Myocyte (in vitro differentiated cells): ENCODE results near the gene UBE2S. TPM values are rescaled to one million over a fixed set of nuclear protein-coding genes. Genes with fewer than 3 reads are reported as not detected.
"Not testable (repeated sequence)": the region's sequence is repeated elsewhere in the genome, so short reads cannot be mapped to it uniquely, and the experiment has no call there.

ENCODE experiments used
- DNase-seq: peaks from one replicate; pipeline ENCODE4 v3.0.0-alpha.2; 2012; ENCODE audit warnings: low read depth
- total RNA-seq: library from RNA; depleted of rRNA; stranded (reverse); fragments of >200 nt; gene quantifications from 2 replicates; pipeline ENCODE4 v1.2.3, GENCODE V29; 2014

Gene UBE2S
- total RNA-seq, 1 donor from 2014 or later = 54.9 TPM

DNA sequence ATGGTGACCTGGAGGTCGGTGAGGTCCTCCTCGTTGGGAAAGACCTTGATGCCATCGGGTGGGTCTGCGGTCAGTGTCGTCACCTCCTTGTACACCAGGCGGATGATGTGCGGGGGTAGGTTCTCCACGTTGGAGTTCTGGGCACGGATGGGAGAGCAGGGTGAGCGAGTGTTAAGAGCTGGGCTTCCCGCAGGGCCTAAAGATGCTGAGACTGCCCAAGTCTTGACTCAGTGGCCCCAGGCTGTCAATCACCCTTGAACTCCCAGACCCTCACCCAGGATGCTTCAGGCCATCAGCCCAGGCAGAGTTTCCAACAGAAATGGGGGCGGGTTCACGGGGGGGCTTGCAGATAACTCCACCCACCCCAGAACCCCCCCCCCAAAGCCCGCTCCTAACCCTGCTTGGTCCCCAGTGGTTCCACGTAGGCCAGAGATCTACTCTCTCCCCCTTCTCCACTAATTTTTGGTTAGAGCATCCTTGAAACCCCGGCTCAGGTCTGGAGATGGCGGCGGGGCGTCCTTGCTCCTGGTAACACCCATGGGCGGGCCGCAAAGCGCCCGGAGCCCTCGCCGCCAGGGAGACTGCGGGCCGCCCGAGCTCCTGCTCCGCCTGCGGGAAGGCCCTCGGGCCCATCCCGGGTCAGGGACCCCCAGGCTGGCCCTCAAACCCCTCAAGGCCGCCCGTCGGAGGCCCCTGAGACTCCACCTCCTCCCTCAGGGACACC lies 600 bp downstream of the UBE2S start:
- DNase-seq = peak; percentile 30

DNA sequence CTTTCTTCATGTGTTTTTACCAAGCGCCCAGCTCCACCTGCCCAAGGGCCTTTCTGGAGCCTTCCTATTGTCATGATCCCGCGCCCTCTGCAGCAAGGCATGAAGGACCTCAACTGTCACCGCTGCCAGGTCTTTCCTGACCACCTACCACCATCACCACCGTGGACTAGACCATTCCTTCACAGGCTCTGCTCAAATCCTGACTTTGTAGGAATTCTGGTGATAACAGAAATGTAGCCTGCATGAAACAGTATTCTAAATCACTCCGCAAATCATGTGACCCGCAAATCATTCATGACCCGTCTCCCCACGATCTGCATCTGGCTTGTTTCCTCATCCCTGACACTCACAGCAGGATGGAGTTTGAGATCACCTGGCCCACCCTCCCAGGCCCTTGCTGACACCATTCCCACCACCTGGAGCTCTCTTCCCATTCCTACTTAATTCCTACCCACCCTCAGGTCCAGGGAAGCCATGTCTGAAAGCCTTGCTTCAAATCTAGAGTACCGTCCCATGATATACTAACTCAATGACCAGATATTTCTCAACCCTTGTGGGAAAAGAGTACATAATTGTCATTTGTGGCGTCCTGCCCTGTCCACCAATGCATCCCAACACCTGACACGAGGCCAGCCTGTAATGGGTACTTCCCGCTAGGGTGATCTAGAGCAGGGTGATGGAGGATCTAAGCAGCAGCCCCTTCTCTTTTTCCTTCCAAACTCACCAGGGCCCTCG lies 1.3 kb downstream of the UBE2S start:
- no peak for DNase-seq

DNA sequence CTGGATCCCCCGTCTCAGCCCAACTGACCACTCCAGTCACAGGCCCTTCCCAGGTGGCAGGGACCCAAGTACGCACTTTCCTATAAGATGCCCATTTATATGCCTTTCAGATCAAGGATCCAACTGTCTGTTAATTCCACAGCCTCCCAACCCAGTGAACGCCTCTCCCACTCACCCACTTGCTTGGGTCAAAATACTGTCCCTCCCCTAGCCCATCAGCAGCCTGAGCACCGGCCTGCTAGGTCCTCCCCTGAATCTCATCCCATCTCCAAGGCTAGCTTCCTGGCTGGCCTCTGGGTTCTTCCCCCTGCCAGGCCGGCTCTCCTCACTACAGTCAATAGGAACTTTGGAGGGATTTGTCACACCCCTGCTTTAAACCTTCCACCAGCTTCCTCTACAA lies 1.9 kb downstream of the UBE2S start:
- no peak for DNase-seq

DNA sequence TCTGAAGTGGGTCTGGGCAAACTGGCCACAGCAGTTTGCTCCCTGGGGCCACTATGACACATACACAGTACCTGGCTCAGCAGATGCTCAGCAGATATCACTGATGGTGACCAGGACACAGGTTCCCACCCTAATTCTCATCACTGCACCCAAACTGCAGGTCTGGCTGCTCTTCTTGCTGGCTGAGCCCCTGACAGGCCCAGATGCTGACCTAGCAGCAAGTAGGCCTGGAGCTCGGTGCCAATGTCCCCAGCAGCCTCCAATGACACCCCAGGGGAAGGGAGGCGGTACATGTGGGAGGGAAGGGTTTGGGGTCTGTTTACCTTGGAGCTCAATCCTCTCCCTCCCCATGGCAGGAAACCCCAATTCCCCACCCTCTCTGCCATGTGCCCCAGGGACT lies 5.1 kb downstream of the UBE2S start:
- DNase-seq = no peak

DNA sequence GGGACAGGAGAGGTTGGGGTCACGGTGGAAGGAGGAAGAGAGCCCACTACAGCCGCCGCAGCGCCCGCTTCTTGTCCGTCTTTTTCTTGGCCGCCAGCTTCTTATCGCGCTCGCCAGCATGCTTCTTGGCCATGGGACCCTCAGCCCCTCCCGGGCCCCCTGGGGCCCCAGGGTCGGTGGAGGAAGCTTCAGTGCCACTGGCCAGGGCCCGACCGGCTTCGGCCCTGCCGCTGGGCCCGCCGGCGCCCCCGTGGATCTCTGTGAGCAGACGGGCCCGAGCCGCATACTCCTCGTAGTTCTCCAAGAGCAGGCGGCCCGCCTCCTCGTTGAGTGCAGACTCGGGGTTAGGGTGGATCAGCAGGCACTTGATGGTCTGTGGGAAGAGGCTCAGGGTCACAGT lies 6.2 kb downstream of the UBE2S start:
- DNase-seq = not testable (repeated sequence)

DNA sequence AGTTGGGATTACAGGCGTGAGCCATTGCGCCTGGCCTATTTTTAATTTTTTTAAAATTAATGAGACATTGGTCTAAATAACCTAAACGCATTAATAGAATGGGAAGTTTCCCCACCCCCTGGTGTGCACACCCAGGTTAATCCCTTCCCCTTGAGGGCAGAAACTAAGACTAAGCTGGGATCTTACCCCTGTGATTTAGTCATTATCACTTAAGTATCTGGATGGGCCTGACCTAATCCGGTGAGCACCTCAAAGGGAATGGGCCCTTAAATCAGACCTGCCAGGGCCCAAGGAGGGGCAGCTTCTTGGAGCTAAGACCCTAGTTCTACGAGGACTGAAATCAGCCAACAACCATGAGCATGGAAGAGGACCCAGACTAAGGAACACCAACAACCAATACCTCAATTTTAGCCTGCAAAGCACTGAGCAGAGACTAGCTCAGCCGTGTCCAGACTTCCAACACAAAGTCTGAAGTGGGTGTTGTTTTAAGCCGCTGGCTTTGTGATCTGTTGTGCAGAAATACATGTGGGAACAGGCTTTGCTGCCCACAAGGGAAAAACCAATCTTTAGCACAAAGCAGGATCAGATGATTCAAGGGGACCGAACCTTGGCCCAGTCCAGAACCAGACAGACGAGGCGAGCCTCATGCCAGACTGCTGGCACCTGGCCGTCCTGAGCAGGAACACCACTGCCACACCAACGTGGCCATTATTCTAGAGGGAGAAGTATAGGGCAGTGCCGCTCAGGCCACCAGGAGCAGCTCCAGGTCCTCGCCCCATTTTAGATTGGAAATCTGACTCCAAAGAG lies 7.1 kb downstream of the UBE2S start:
- DNase-seq = no peak

DNA sequence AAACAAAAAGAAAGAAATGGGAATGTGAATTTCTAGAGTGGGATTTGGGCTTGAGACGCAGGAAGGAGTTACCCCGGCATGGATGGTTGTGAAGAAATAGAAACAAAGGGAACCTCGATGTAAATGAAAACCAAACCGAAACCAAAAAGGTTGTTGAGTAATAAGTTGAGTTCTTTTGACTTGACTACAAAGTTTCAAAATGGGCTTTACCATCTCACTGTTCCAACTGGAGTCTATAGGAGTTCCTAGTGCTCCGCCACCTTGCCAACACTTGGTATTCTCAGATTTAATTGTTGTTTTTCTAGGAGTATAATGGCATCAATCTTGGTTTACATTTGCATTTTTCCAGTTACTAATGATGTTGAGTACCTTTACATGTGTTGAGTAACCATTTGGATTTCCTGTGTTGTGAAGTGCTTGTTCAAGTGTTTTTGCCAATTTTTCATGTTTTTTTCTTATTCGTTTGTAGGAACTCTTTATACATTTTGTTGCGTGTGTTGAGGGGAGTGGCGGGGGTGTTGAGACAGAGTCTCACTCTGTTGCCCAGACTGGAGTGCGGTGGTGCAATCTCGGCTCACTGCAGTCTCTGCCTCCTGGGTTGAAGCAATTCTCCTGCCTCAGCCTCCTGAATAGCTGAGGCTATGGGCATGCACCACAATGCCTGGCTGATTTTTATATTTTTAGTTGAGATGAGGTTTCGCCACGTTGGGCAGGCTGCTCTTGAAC lies 9.2 kb downstream of the UBE2S start:
- DNase-seq = no peak

DNA sequence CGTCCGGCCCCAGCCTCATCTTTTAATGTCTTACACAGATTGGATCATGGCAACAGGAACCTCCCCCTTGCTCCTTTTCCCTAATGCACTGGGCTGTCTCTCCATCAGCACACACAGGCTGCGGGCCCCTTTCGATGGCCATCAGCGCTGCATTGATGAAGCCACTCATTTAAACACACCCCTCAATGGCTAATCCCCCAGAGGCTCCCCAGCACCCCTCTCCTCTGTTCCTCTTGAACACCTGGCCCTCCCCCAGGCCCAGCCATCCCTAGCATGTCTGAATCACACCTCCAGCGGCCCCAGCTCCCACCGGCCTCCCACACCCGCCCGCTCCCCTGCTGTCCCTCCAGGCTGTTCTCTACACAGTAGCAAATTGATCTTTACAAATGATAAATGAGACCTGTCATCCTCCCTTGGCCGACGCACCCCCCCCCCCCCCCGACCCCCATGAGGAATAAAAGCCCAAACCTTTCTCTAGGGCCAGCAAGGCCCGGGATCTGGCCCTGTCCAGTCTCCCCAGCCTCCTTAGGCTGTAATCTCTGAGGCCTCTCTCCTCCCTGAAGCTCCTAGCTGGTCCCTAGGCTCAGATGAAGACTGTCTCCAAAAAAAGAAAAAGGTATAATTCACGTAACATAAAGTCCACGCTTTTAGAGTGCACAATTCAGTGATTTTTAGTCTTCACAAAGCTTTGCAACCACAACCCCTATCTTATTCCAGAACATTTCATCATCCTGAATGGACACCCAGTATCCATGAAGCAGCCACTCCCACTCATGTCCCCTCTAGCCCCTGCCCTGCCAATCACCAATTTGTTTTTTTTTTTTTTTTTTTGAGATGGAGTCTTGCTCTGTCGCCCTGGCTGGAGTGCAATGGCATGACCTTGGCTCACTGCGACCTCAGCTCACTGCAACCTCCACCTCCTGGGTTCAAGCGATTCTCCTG lies 14.5 kb downstream of the UBE2S start:
- no peak for DNase-seq

DNA sequence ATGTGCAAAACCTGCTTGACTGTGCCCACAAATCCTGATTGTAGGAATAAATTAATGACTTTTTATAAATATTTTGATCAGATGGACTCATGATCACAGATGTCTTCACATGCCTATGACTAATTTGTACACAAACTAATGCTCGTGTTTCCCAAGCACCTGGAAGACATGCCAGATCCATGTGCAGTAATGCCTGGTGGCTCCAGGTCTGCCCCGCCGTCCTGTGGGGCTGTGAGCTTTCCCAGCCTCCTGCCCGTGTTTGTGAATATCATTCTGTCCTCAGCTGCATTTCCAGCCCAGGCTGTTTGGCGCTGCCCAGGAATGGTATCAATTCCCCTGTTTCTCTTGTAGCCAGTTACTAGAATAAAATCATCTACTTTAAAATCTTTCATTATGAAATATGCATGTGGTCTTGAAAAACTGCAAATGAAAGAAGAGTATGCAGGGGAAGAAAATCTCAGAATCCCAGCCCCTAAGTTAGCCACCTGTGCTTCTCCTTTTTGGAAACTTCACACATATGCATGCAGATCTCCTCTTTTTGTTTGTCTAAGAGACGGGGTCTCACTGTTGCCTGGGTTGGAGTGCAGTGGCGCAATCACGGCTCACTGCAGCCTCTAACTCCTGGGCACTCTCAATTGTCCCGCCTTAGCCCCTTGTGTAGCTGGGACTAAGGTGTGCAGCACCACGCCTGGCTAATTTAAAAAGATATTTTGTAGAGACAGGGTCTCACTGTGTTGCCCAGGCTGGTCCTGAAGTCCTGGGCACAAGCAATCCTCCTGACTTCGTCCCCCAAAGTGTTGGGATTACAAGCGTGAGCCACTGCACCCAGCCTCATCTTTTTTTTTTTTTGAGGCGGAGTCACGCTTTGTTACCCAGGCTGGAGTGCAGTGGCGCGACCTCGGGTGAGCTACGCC lies 15.6 kb downstream of the UBE2S start:
- DNase-seq = no peak

DNA sequence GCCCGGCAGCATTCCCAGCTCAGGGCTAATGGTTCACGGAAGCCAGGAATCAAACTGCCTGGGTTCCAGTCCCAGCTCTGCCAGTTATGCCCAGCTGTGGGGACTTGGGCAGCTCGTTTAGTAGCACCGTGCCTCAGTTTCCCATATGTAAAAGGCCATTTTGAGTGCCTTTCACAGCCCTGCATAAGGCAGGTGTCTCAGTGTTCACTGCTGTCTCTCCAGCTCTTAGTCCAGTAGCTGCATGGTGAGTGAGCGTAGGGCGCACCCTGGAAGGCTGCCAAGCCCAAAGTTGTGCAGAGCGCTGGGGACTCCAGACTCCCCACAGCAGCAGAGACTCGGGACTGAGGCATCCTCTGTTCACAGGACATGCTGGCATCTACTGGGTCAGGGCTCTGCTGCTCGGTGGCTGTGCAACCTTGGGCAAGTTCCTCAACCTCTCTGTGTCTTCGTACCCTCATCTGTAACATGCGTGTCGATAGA lies 16.4 kb downstream of the UBE2S start:
- no peak for DNase-seq

DNA sequence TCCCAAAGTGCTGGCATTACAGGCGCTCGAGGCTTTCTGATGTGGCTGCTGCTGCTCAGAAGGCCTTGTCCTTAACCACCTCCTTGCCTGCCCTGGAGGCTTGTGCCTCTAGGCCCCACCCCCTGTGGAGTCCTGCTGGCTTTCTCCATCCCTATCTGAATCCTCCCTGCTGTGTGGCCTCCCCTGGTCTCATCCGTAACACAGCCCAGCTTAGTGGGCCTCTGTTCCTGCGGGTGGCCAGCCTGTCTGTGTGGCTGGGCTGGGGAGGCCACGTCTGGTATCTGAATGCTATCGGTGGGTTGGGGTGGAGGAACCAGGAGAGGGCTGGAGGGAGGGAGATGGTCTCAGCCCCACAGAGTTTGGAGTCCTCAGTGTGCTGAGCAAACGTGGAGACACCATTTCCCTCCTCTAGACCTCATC lies 17.1 kb downstream of the UBE2S start:
- no peak for DNase-seq

DNA sequence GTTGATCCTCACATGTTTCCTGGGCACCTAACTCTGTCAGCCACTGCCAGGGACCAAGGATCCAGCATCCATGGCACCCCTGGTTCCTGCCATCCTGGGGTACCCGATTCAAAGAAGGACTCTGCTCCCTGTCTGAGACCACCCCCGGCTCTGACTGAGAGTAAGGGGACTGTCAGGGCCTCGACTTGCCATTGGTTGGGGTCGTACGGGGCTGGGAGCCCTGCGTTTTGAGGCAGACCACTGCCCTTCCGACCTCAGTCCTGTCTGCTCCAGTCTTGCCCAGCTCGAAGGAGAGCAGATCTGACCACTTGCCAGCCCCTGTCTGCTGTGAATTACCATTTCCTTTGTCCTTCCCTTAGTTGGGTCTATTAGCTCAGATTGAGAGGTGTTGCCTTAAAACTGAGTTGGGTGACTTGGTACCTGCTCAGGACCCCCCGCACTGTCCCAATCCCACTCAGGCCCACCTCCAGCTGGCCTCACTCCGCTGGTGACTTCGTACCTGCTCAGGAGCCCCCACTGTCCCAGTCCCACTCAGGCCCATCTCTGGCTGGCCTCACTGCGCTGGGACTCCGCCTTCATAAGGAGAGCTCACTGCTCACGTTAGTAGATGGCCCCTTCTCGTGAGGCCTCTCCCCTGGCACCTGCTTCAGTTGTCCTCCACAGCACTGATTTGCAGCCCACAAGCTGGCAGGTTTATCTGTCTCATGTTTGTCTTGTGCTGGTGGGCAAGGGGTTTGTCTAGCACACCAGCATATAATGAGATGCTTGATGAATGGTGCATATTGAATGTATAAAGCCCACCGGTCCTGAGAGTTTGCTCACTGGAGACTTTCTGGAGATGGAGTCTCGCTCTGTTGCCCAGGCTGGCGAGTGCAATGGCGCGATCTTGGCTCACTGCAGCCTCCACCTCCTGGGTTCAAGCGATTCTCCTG lies 17.9 kb downstream of the UBE2S start:
- no peak for DNase-seq

DNA sequence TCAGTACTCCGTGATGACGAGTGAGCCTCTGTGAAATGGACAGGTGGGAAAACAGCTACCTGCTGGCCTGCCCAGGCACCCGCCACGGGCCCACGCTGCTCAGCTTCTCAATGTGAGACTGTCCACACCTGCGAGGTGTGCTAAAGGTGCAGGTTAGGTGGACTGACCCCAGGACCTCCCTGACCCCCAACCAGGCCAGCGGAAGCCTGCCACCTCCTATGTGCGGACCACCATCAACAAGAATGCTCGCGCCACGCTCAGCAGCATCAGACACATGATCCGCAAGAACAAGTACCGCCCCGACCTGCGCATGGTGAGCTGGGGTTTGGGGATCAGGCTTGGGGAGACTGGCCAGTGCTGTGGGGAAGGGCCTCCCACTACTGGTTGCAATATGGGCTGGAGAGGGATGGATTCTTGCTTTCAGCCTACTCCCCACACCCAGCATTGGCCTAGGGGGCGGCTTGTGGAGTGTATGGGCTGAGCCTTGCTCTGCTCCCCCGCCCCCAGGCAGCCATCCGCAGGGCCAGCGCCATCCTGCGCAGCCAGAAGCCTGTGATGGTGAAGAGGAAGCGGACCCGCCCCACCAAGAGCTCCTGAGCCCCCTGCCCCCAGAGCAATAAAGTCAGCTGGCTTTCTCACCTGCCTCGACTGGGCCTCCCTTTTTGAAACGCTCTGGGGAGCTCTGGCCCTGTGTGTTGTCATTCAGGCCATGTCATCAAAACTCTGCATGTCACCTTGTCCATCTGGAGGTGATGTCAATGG lies 19.7 kb downstream of the UBE2S start:
- no peak for DNase-seq

DNA sequence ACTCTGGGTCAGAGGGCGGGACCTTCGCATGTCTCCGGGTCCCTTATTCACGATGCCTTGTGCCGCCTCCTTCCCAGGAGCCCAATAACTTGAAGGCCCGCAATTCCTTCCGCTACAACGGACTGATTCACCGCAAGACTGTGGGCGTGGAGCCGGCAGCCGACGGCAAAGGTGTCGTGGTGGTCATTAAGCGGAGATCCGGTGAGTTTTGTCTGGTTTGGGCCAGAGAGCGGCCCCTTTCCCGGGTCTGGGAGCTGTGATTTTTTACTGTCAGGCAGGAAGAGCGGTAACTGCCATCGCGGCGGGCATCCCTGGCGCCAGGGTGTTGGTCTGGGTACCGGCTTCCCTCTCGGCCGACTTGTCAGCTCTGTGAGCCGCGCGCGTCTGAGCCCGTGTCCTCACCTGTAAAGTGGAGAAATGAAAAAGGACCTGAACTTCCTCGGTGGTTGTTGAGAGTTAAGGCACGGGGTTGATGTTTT lies 21.1 kb downstream of the UBE2S start:
- no peak for DNase-seq

DNA sequence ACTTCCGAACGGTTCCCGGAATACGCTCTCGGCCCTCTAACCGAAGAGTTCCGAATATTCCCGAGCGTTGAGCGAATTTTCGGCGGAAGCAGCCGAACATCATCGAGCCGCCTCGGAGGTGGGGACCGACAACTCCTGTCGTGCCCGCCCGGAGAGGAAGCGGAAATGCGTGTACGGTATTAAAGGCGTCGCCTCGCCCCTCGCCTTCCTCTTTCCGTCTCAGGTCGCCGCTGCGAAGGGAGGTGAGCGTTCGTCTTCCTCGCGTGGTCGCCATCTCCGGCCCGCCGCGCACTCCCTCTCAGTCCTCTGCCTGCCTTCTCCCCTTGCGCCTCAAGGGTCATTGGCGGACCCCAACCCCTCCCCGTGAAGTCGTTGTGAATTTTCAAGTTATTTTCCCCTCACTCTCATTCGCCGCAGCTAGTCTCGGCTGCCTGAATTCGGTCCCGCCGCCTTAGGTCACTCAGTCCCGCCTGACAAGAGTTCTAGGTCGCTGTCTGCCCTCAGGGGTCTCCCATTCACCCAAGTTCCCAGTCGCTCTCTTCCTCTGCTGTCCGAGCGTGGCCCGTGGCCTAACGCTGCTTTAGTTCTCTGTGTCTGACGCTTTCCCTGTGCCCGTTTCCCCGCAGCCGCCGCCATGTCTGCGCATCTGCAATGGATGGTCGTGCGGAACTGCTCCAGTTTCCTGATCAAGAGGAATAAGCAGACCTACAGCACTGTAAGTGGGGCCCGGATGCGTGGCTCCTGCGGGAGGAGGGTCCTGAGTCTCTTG lies 21.7 kb downstream of the UBE2S start, which contains the start of gene RPL28:
RPL28 (plus strand) TSS at position 209 of the 769 bp plus-strand sequence; CDS start at position 635, 426 bp downstream.
- peak; percentile 99 for DNase-seq
